IMR-90 (cell line): ENCODE measurements around the gene AFAP1L2. TPM values are rescaled to one million over a fixed set of nuclear protein-coding genes. Genes with fewer than 3 reads are reported as not detected.

ENCODE experiments used
- ATAC-seq: fragments of 200-7000 bp; cut with Tn5 transposase; 2 replicates; pipeline ENCODE4 v1.9.1; 2020; ENCODE audit warnings: low read depth, mild to moderate bottlenecking, moderate library complexity
- BruUV-seq: library from RNA; stranded (reverse); fragments of 400-500 nt; replicated peaks from 2 replicates; lab custom pipeline; 2021; lab: Mats Ljungman, UMichigan
- CTCF ChIA-PET: fragments of 300-600 bp; formaldehyde crosslinking; extraction: SDS; loops from one replicate; lab custom pipeline; 2021; ENCODE audit warnings: antibody characterized with exemption; lab: Yijun Ruan, JAX
- POLR2A ChIA-PET: fragments of 300-600 bp; sonication (Branson Sonifier 250); formaldehyde crosslinking; loops from one replicate; lab custom pipeline; 2022; ENCODE audit warnings: antibody characterized with exemption; ENCODE audit not compliant: unreplicated experiment; lab: Charles Lee
- DNase-seq: peaks from one replicate; pipeline ENCODE4 v3.0.0; 2013
- H2AFZ ChIP-seq: replicated peaks from 2 replicates; pipeline ENCODE3; 2013; ENCODE audit warnings: low read length, mild to moderate bottlenecking; ENCODE audit not compliant: poor library complexity
- H2AK5ac ChIP-seq: 2 replicates; pipeline ENCODE4 v1.6.1; 2013; ENCODE audit warnings: low read depth, low read length, inconsistent platforms
- H2AK9ac ChIP-seq: replicated peaks from 2 replicates; pipeline ENCODE3; 2013; ENCODE audit warnings: mild to moderate bottlenecking, low read depth, low read length, moderate library complexity; ENCODE audit not compliant: poor library complexity
- H2BK120ac ChIP-seq: 2 replicates; pipeline ENCODE4 v1.6.1; 2013; ENCODE audit warnings: low read depth, low read length, inconsistent platforms
- H2BK15ac ChIP-seq: 3 replicates; pipeline ENCODE4 v1.6.1; 2013; ENCODE audit warnings: low read depth, low read length, inconsistent platforms
- H2BK20ac ChIP-seq: 2 replicates; pipeline ENCODE4 v1.6.1; 2013; ENCODE audit warnings: low read depth, mild to moderate bottlenecking, inconsistent platforms, low read length, moderate library complexity
- H2BK5ac ChIP-seq: 2 replicates; pipeline ENCODE4 v1.6.1; 2013; ENCODE audit warnings: mild to moderate bottlenecking, low read depth, low read length, inconsistent platforms; ENCODE audit not compliant: poor library complexity, severe bottlenecking
- H3K14ac ChIP-seq: replicated peaks from 2 replicates; pipeline ENCODE4 v1.6.1; 2013; ENCODE audit warnings: low read depth, low read length, inconsistent platforms
- H3K18ac ChIP-seq: 2 replicates; pipeline ENCODE4 v1.6.1; 2013; ENCODE audit warnings: low read depth, low read length, control low read depth
- H3K23ac ChIP-seq: 2 replicates; pipeline ENCODE4 v1.6.1; 2013; ENCODE audit warnings: low read depth, low read length, inconsistent platforms
- H3K27ac ChIP-seq: 2 replicates; pipeline ENCODE4 v1.5.1; 2013; ENCODE audit warnings: mild to moderate bottlenecking, control low read depth, low read length; ENCODE audit not compliant: insufficient read depth
- H3K27me3 ChIP-seq: 2 replicates; pipeline ENCODE4 v1.6.1; 2013; ENCODE audit warnings: low read length; ENCODE audit not compliant: control insufficient read depth, insufficient read depth
- H3K36me3 ChIP-seq: 2 replicates; pipeline ENCODE4 v1.6.1; 2013; ENCODE audit warnings: low read length, mixed read lengths; ENCODE audit not compliant: control insufficient read depth, insufficient read depth
- H3K4ac ChIP-seq: 2 replicates; pipeline ENCODE4 v1.6.1; 2013; ENCODE audit warnings: low read depth, low read length, inconsistent platforms
- H3K4me1 ChIP-seq: 2 replicates; pipeline ENCODE4 v1.6.1; 2013; ENCODE audit warnings: low read length, mixed read lengths; ENCODE audit not compliant: control insufficient read depth, insufficient read depth
- H3K4me2 ChIP-seq: 2 replicates; pipeline ENCODE4 v1.6.1; 2013; ENCODE audit warnings: low read depth, mild to moderate bottlenecking, control low read depth, low read length, moderate library complexity
- H3K4me3 ChIP-seq: 2 replicates; pipeline ENCODE4 v1.5.1; 2013; ENCODE audit warnings: low read depth, mild to moderate bottlenecking, control low read depth, low read length, moderate library complexity; ENCODE audit not compliant: insufficient read depth
- H3K56ac ChIP-seq: 2 replicates; pipeline ENCODE4 v1.6.1; 2013; ENCODE audit warnings: low read length, inconsistent platforms; ENCODE audit not compliant: insufficient read depth; ENCODE audit errors: extremely low read depth
- H3K79me1 ChIP-seq, 2 experiments: 2 replicates each; pipeline ENCODE4 v1.6.1; 2013; ENCODE audit warnings: low read length in 2 of 2, inconsistent platforms in 1 of 2, low read depth in 1 of 2
- H3K9ac ChIP-seq: 2 replicates; pipeline ENCODE4 v1.6.1; 2013; ENCODE audit warnings: low read depth, low read length, control low read depth
- H3K9me1 ChIP-seq: 2 replicates; pipeline ENCODE4 v1.6.1; 2013; ENCODE audit warnings: low read length, inconsistent platforms; ENCODE audit not compliant: insufficient read depth
- H3K9me3 ChIP-seq: 2 replicates; pipeline ENCODE4 v1.6.1; 2013; ENCODE audit warnings: low read length; ENCODE audit not compliant: control insufficient read depth, insufficient read depth
- H4K20me1 ChIP-seq: 2 replicates; pipeline ENCODE4 v1.6.1; 2013; ENCODE audit warnings: low read length, inconsistent platforms; ENCODE audit not compliant: insufficient read depth
- H4K5ac ChIP-seq: 2 replicates; pipeline ENCODE4 v1.6.1; 2013; ENCODE audit warnings: mild to moderate bottlenecking, low read depth, low read length, control low read depth
- H4K8ac ChIP-seq, 2 experiments: 2 replicates each; pipeline ENCODE4 v1.6.1; 2013; ENCODE audit warnings: low read depth in 2 of 2, low read length in 2 of 2, control low read depth in 1 of 2, inconsistent platforms in 1 of 2
- H4K91ac ChIP-seq: 2 replicates; pipeline ENCODE4 v1.6.1; 2013; ENCODE audit warnings: low read depth, low read length, inconsistent platforms; ENCODE audit not compliant: insufficient read depth
- BHLHE40 ChIP-seq: fragments of 150-350 bp; IDR thresholded peaks from 2 replicates; pipeline ENCODE4 v1.6.1; 2016; ENCODE audit warnings: mild to moderate bottlenecking, low read depth, low read length
- CEBPB ChIP-seq: IDR thresholded peaks from 2 replicates; pipeline ENCODE4 v1.6.1; 2012; ENCODE audit warnings: low read depth, low read length, improper control_type of control experiment
- CTCF ChIP-seq: conservative IDR thresholded peaks from 2 replicates; pipeline ENCODE4 v1.5.1; 2012; ENCODE audit warnings: mild to moderate bottlenecking, low read depth, low read length, improper control_type of control experiment
- FOS ChIP-seq: fragments of 150-350 bp; IDR thresholded peaks from 2 replicates; pipeline ENCODE4 v1.6.1; 2016; ENCODE audit warnings: low read depth, low read length
- MAZ ChIP-seq: IDR thresholded peaks from 2 replicates; pipeline ENCODE4 v1.6.1; 2012; ENCODE audit warnings: low read depth, mild to moderate bottlenecking, low read length, improper control_type of control experiment, moderate library complexity, borderline replicate concordance
- MXI1 ChIP-seq: IDR thresholded peaks from 2 replicates; pipeline ENCODE4 v1.6.1; 2012; ENCODE audit warnings: low read depth, mild to moderate bottlenecking, low read length, moderate library complexity, borderline replicate concordance
- NFE2L2 ChIP-seq: fragments of 150-350 bp; IDR thresholded peaks from 2 replicates; pipeline ENCODE4 v1.6.1; 2016; ENCODE audit warnings: low read depth, mild to moderate bottlenecking, low read length
- POLR2A ChIP-seq: IDR thresholded peaks from 2 replicates; pipeline ENCODE4 v1.6.1; 2012; ENCODE audit warnings: mild to moderate bottlenecking, low read depth, low read length
- RCOR1 ChIP-seq: IDR thresholded peaks from 2 replicates; pipeline ENCODE4 v1.6.1; 2012; ENCODE audit warnings: mild to moderate bottlenecking, low read length, improper control_type of control experiment; ENCODE audit not compliant: insufficient replicate concordance
- RFX5 ChIP-seq: IDR thresholded peaks from 2 replicates; pipeline ENCODE4 v1.8.0; 2012; ENCODE audit warnings: low read depth, mild to moderate bottlenecking, low read length, moderate library complexity
- USF2 ChIP-seq: fragments of 150-350 bp; IDR thresholded peaks from 2 replicates; pipeline ENCODE4 v1.6.1; 2017; ENCODE audit warnings: mild to moderate bottlenecking, antibody characterized with exemption, low read length, low read depth
- WGBS, 2 experiments: methylation state at CpG; one replicate each; pipeline versions ENCODE4 v1.1.5 to v1.1.7; 2013; ENCODE audit warnings: missing lambda C conversion rate in 2 of 2; ENCODE audit not compliant: insufficient read length in 1 of 2; ENCODE audit errors: extremely low coverage in 2 of 2; 5-methylcytosine and 5-hydroxymethylcytosine counted together
- dilution Hi-C: fragments of 300-500 bp; cut with HindIII; formaldehyde crosslinking; loops from one replicate; pipeline ENCODE4 v1.14.3; 2018; ENCODE audit warnings: low sequenced_read_pairs; ENCODE audit not compliant: unreplicated experiment
- in situ Hi-C: fragments of 300-500 bp; cut with MboI; formaldehyde crosslinking; loops from 3 replicates; pipeline ENCODE4 v1.14.3; 2019; ENCODE audit warnings: low sequenced_read_pairs, inconsistent platforms, mixed read lengths
- intact Hi-C: fragments of 100-400 bp; cut with micrococcal nuclease; formaldehyde crosslinking; loops from 2 replicates; pipeline ENCODE4 v1.10.0; 2022
- polyA plus RNA-seq, 3 experiments: library from polyadenylated mRNA; depleted of rRNA; stranded (reverse); fragments of >200 nt; gene quantifications; 2 replicates each; pipeline ENCODE4 v1.2.3, GENCODE V29; 2012; ENCODE audit warnings: low replicate concordance in 1 of 3
- total RNA-seq: library from RNA; depleted of rRNA; stranded (reverse); fragments of >200 nt; gene quantifications from 2 replicates; pipeline ENCODE4 v1.2.3, GENCODE V29; 2012

The AFAP1L2 gene
- total and polyA plus RNA-seq, 2 of the 4 experiments (the other 2 are of a cell fraction) = under 0.01 to 0.10 TPM

- Histone ChIP-seq H2BK120ac (no peak overlapping the region), H2BK20ac (no peak overlapping the region), H3K4me2 (no peak overlapping the region), H3K23ac (no peak overlapping the region), H3K27ac (no peak overlapping the region), H3K4me1 (no peaks in the 10 kb centered on the region), H4K8ac (no peak overlapping the region), H2BK5ac (no peak overlapping the region), H3K79me1 (no peaks in the 10 kb centered on the region), H3K27me3 (peaks cover 51% of the 10 kb centered on the region), H3K9me1 (no peaks in the 10 kb centered on the region), H3K18ac (no peak overlapping the region), H3K56ac (no peak overlapping the region), H4K20me1 (no peaks in the 10 kb centered on the region), H2BK15ac (no peak overlapping the region), H3K4ac (no peak overlapping the region), H3K9ac (no peak overlapping the region), H3K14ac (no peak overlapping the region), H4K91ac (no peak overlapping the region), H3K9me3 (no peaks in the 10 kb centered on the region), H2AK9ac (no peak overlapping the region), H3K4me3 (no peak overlapping the region), H4K5ac (no peak overlapping the region), H2AFZ (no peak overlapping the region), H2AK5ac (no peak overlapping the region), H3K36me3 (no peaks in the 10 kb centered on the region)
- no TSS peak for BruUV-seq
- TF ChIP-seq POLR2A = no peak
- TF ChIP-seq NFE2L2 = no peak
- TF ChIP-seq RFX5 = no peak
- TF ChIP-seq BHLHE40 = no peak
- TF ChIP-seq CEBPB = no peak
- TF ChIP-seq MXI1 = no peak
- no peak for TF ChIP-seq USF2
- no peak for TF ChIP-seq FOS
- no peak for TF ChIP-seq CTCF
- no peak for TF ChIP-seq RCOR1
- no peak for TF ChIP-seq MAZ
- POLR2A ChIA-PET = no interaction called here
- dilution Hi-C loops = no loop called here
- in situ Hi-C loops = no loop called here
- DNase-seq (no peak), ATAC-seq (no peak)
- CTCF ChIA-PET = no interaction called here
- no CpG with 5 or more reads among the region's 4 CpGs for WGBS, 2 experiments
- intact Hi-C loops = no loop called here
Measured at GRCh38 chr10:114278884-114279191, 125.5 kb downstream of the AFAP1L2 start.
